HG03045 (cell line): ENCODE data around the gene SMOC2.

Source experiments
- ATAC-seq: cut with Tn5 transposase; IDR thresholded peaks from one replicate; pipeline ENCODE4 v1.9.1; 2021; ENCODE audit warnings: mild to moderate bottlenecking, moderate library complexity; ENCODE audit not compliant: unreplicated experiment

SMOC2 gene

DNA sequence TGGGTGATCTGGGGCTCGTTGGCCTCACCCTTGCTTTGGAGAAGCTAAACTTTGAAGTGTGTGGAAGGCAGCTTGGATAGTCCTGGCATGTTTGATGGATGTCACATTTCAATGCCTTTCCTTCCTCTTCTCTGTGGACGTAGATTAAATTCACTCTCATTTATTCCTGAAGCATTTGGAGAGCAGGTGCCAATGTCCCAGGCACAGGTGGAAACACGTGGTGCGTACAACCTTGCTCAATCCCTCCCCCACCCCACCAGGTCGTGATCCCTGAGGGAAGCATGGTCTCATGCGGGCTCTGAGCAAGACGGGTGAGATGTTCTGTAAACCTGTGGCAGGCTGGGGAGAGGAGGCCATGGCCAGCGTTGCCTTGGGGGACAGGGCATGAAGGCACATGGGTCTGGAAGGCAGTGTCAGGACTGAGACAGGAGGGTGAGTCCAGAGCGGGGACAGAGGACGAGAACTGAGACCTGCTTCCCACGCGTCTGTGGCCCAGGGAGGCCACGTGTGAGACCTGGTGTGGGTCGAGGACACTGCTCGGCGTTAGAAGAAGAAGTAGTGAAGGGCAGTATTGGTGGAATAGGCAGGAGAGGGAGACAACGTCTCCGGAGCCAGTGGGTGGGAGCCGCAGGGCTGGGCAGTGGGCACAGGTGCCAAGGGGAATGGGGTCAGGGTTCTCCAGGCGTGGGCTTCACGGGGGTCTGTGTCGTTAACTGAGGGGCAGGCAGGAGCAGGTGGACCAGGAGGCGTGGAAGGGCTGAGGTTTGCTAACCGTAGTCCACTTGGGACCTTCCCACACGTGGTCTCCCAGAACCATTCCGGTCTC lies 34.4 kb downstream of the SMOC2 start:
- no peak for ATAC-seq

DNA sequence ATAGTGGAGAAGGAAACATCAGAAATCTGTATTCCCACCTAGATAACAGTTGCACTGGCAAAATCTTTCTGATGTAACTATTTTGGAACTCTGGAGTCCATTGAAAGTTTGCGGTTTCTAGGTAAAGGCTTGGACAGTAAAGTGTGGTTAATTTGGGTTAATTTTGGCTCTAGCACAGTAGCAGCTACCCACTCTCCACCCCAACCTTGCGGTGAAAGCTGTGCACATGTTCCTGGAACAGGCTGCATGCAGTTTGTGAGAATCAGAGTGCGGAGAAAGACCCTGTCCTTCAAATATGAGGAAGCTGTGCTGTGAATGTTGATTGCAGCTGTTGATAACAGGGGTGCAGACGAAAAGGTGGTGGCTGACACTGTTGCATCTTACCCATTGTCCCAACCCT lies 38.4 kb downstream of the SMOC2 start:
- ATAC-seq, result no peak

DNA sequence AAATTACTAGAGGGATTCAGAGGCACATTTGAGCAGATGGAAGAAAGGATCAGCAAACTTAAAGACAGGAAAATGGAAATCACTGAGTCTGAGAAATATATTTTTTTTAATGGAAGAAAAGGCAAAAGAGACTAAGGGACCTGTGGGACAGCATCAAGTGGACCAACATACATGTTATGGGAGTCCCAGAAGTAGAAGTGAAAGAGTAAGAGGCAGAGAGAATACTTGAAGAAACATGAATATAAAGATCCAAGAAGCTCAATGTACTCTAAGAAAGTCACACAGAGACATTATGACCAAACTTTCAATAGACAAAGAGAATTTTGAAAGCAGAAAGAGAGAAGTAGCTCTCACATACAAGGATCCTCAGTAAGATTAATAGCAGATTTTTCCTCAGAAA lies 39.5 kb downstream of the SMOC2 start:
- no peak for ATAC-seq

DNA sequence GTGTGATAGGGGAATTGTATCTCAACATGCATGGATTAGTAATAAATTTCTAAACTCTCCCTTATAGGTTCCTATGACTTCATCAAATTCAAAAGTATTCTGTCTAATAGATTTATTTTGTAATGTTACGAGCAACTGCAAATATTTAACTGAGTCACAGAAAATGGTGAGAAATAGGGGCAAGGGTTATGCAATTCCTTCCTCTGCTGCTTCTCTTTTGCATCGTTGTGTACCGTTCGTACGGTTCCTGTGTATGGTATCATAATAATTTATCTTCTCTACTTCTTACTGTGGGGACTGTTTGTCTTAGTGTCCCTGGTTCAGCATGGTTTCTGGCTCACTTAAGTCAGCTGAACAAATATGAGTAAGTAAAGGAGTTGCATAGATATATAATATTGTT lies 44.8 kb downstream of the SMOC2 start:
- ATAC-seq, result no peak

DNA sequence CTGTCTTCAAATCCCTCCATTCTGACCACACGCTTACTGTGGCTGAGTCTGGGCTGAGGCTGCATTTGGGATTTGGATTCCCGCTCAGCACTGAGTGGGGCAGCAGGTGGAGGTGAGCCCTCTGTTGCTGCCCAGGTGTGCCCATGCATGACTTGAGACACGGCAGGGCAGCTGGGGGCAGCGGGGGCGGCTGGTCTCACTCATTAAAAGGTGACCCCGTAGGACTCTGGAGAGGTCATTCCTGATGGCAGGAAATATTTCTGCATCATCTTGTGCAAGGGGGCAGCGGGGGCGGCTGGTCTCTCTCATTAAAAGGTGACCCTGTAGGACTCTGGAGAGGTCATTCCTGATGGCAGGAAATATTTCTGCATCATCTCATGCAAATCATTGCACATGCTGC lies 49.8 kb downstream of the SMOC2 start:
- no peak for ATAC-seq

DNA sequence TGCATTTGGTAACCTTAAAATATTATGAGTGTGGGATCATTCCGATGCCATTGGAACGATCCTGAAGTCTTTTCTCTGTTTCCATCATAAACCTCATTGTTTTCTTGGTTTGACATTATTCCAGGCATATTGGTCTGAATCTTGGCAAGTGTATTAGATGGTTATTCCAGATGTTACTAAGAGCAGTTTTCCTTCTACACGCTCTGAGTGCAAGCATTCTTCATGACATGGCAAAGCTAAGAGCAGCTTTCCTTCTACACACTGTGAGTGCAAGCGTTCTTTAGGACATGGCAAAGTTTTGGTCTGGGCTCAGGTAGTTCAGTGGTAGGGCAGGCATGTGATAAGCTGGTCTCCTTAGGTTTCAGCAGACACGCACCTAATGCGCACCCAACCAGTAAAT lies 53.0 kb downstream of the SMOC2 start:
- no peak for ATAC-seq

DNA sequence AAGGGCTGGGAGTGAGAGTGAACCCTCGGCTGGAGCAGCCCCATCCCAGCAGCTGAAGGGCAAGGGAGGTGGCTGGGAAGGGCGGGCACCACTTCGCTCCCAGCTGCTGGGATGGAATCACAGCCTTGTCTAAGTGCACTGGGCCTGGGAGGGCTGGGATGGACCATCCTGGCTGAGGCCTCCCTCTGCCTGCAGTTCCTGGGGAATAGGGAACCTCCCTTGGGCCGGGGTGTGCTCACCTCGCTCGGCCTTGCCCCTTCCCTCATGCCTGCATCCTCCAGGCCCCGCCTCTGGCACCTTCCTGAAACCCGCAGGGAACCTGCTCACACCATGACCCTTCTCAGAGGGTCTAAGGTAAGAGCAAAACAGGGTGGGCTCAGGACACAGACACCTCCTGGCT lies 53.7 kb downstream of the SMOC2 start:
- no peak for ATAC-seq

DNA sequence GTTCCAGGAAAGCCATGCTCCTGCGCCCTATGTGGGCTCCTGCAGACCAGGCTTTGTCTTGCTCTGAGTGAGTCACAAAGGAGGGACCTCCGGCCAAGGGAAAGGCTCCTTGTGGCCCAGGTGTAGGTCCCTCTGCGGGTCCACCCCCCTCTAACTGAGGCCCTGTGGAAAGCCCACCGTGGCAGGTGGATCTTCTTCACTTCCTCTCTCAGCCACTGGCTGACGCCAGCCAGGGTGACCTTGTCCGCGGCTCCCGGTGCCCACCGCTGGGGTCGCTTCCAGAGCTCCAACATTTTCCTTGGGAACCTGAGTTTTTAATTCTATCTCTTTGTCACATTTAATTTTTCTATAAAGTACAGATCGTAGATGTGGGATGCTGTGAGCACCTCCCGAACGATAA lies 54.1 kb downstream of the SMOC2 start:
- ATAC-seq, result no peak

DNA sequence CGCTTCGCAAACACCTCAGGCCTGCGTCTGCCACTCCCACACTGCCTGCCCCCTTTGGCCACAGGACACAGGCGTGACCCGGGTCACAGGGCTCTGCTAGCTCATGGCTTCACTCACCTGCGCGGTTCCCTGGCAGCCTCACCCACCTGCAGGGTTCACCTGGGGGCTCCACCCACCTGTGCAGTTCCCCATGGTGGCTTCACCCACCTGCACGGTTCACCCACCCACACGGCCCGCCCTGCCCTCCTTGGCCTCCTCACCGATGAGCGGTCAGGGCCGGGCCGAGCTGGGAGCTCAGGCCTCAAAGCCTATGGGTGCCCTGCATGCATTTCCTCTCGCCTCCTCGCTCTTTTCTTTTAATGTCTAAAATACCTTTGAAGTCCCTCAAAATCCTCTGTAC lies 54.7 kb downstream of the SMOC2 start:
- ATAC-seq, result no peak

DNA sequence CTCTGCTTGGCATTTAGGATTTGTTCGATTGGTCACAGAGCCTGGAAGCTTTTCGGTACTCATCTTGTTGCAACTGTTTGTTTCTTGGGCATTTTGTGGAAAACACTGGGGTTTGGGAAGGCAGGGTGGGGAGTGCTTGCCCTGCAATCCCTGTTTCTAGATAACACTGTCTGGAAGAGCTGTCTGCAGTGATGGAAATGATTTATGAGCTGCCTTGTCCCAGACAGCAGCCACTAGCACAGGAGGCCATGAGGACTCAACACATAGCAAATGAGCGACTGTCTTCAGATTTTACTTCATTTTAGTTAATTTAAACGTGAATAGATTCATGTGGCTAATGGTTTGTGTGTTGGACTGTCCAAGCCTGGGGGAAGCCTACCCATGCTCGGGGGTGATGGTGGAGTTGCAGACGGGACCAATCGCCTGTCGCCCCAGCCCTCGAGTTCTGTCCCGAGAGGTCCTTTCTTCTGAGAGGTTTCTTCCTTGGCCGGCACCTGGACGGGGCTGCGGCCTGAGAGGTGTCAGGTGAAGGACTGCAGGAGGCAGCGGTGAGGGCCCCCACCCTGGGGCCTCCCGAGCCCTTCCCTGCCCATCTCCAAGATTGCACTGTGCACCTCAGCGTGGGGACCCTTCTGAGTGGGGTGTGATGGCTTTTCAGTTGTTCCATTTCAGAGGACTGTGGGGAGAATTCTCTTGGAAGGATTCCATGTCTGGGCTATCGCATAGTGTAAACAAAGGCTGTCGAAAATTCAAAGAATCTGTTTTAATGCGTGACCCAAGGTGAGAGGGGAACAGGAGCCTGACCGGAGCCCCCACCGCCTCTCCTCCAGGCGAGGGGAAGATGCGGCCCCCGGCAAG lies 55.4 kb downstream of the SMOC2 start:
- no peak for ATAC-seq

DNA sequence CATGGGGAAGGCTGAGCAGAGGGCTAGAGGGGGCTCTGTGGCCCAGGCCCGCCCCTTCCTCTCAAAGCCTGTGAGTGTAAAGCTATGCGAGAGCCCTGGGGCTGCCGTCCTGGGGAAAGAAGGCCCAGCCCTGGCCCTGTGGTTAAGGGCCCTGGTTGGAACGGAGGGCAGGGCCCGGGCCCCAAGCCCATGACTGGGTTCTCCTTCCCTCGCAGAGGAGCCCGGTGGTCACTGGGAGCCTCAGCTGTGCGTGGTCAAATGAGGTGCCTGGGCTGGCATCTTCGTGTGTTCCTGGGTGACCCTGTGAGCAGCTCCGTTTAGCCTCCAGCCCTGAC lies 56.0 kb downstream of the SMOC2 start:
- ATAC-seq, result no peak

DNA sequence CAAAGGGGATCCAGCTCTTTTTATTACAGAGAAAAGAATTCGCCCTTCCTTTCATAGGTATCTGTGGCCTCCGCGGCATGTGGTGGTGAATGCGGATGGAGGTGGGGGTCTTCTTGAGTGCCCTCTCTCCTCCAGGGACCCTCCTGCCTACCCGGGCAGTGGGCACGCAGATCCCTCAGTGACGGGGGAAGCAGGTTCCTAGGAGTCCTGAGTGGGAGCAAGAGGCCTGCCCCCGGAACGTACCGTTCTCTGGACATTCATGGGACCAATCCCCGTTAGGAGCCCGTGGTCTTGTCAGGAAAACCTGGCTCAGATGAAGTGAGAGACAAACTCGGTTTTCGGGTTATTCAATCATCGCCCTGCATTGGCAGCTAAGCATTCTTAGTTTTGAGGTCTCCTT lies 56.4 kb downstream of the SMOC2 start:
- ATAC-seq, result no peak

DNA sequence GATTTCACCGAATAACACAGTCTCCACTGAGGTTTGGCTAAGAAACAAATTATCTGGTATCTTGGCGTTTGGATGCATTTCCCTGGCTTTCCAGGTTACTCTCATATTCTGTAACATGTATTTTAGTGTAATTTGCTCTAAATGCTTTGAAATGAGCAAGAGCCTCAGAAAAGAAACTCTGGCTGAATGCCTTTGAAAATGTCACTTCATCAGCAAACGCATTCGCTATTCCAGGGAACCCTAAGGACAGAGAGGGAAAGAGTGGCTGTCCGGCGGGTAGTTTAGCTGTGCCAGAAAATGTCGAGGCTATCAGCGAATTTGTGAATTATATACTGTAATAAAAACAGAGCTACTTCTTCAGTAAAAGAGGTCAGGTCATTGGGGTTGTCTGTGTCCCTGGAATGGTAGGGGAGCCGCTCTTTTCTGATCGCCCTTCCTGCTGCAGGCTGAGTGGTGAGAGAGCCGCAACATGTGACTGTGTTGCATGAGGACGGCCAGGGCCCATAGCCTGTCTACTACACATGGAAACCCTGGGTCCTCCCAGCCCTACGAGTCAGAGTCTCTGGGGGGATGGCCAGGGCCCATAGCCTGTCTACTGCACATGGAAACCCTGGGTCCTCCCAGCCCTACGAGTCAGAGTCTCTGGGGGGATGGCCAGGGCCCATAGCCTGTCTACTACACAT lies 57.3 kb downstream of the SMOC2 start:
- ATAC-seq, result no peak

DNA sequence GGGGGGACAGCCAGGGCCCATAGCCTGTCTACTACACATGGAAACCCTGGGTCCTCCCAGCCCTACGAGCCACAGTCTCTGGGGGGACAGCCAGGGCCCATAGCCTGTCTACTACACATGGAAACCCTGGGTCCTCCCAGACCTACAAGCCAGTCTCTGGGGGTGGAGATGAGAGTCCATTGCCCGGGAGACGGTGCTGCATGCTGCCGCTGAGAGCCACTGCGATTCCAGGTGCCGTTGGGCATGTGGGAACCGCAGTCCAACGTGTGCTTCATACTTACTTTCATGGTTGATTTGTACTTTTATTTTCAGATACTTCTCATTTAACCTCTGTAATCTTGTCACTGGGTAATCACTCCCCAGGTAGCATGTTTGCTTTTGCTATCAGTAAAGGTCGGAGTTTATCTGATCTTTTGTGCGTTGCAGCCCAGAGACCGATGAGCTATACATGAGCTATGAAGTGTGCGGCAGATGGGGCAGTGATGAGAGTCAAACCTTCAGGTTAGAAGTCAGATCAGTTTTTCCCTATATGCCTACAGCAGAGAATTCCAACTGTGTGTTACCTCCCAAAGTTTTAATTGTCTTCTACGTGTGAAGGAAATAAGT lies 58.2 kb downstream of the SMOC2 start:
- ATAC-seq, result no peak

DNA sequence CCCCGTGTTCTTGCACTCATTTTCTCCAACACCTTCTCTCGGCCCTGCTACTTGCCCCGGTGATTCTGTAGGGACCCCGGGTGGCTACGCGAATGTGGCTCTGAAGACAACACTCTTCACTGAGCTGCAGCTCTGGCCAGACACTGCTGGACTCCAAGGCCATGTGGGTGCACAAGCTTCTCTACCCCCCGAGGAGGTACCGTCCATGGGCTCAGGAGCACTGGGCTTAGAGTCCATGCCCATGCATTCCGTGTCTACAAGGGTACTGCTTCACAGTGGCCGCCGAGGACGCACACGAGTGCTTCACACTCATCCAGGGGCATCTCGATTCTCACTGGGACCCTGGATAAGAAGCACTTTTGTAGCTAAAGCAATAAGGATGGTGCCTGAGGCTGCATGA lies 59.5 kb downstream of the SMOC2 start:
- no peak for ATAC-seq

DNA sequence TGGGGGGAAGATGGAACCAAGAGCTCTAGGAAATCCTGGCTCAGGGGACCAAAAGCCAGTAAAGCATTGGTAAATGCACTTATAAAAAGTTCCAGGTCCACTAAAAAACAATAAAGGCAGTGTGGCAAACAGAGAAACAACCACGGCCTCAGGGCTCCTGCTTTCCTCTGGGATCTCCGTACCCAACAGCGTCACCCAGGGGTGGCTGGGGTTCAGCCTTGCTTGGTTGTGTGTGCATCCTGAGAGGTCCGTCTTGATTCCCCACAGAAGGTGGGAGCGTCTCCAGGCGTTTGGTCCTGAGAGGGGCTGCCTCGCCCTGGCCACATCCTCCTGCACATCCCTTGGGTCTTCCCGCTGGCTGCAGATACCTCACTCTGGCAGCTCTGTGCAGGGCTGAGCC lies 60.6 kb downstream of the SMOC2 start:
- no peak for ATAC-seq

DNA sequence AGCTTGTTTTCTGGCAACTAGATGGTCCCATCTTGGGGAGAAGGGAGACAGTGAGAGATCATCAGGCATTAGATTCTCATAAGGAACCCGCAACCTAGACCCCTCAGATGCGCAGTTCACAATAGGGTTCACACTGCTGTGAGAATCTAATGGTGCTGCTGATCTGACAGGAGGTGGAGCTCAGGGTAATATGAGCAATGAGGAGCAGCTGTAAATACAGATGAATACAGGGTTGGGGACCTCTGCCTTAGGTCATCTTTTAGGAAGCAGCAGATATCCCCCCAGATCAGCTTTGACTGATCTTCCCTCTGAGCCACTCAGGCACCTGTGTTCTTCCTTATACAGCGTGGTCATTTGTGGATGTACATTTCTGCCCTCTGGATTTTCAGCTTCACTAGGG lies 63.4 kb downstream of the SMOC2 start:
- no peak for ATAC-seq

DNA sequence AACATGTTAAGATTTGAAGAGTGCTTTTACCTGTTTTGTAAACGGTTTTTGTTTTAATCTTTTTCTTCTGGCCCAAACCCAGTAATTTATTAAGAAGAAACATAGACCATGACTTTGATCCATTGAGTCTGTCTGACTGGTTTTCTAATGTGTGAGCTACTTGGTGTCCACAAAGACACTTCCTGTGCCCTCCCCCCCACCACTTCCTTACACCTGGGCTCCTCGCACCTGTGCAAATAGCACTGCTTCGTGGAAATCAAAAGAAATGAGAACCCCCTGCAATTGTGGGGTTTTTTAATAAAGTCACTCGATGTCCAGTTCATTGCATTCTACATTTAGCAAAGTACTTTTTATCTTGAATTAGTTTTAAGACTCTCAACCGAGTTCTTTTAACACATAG lies 65.5 kb downstream of the SMOC2 start:
- no peak for ATAC-seq

DNA sequence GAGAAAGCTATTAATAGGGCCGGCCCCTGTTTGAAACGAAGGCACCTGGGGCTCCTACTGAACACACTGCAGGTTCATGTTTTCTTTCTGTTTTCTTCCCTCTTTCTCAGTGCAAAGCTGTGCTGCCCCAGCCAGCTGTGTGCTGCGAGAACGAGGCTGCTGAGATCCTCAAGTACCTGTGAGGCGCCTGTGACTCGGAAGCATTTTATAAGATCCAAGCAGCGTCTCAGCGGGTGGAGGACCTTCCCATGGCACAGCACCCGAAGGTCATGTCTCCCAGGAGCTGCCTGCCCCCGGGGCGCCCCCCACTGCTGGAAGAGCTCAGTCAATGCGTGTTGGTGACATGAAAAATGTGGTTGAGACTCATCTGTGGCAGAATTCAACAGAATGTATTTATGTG lies 66.3 kb downstream of the SMOC2 start:
- ATAC-seq, result no peak

DNA sequence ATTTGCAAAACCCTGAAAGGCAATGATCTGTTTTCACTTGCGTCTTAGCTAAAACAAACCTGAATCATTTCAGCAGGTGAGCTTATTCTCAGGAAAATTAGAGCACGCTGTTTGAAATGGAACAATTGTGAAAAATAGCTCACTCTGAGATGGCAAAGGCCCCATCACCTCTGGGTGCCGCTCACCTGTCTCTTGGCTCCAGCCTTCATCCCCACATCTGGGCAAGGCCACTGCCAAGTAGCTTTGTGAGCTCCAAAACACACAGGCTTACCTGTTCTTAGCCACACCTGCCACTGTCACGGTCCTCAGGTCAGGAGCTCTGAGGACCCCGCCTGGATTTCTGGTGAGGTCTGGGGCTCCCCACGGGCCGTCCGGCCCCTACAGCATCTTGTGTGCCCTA lies 66.7 kb downstream of the SMOC2 start:
- ATAC-seq, result no peak

DNA sequence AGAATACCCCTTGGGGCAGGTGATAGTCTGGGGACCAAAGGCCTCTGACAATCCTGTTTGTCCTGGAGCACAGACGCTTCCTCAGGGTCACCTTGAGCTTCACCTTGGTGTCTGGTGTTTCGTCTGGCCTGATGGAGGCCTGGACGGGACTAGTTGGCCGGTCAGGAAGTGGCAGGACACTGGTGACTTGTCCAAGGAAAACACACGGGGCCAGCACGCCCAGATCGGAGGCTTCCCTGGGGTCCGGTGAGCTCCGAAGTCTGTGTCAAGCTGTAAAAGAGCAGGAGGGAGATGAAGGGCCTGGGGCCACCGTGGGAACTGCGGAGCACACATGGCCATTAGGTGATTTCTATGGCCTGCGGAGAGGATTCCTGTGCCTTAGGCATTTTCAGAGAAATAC lies 67.9 kb downstream of the SMOC2 start:
- no peak for ATAC-seq

DNA sequence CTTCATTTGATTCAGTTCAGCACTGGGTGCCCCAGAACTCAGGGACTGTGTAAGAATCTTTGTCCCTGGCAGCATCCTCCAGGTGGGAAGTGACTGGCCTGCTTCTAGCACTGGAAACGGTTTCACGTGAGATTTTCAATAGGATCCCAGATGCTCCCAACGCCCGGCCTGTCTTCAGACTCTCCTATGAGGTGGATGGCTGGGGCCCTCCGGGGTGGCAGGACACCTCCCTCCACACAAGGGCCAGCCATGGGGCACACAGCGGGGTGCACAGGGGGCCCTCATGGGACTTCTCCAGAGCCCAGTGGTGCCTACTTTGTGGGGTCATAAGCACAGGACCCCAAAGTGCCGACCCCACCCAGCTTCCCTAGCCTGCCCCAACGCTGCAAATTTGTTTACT lies 72.8 kb downstream of the SMOC2 start:
- no peak for ATAC-seq
